ENCODE measurements around the gene TNIK.

- TF ChIP-seq, protein P1, sequence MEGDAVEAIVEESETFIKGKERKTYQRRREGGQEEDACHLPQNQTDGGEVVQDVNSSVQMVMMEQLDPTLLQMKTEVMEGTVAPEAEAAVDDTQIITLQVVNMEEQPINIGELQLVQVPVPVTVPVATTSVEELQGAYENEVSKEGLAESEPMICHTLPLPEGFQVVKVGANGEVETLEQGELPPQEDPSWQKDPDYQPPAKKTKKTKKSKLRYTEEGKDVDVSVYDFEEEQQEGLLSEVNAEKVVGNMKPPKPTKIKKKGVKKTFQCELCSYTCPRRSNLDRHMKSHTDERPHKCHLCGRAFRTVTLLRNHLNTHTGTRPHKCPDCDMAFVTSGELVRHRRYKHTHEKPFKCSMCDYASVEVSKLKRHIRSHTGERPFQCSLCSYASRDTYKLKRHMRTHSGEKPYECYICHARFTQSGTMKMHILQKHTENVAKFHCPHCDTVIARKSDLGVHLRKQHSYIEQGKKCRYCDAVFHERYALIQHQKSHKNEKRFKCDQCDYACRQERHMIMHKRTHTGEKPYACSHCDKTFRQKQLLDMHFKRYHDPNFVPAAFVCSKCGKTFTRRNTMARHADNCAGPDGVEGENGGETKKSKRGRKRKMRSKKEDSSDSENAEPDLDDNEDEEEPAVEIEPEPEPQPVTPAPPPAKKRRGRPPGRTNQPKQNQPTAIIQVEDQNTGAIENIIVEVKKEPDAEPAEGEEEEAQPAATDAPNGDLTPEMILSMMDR (IDR thresholded peaks at IDR 0.05) = no peak
- TF ChIP-seq POLR2AphosphoS5 (IDR thresholded peaks at IDR 0.05) = no peak
Measured at GRCh38 chr3:171230865-171231264, 229.3 kb downstream of the TNIK start.
